HT1080 (cell line): ENCODE data around the gene RPL39L. TPM values are rescaled to one million over a fixed set of nuclear protein-coding genes. Genes with fewer than 3 reads are reported as not detected.
A peak's percentile ranks its signal among the peaks of the same experiment; 100 is the strongest.

Source experiments
- DNase-seq: peaks from one replicate; pipeline ENCODE4 v3.0.0-alpha.2; 2015; ENCODE audit warnings: low read depth
- total RNA-seq: library from RNA; depleted of rRNA; stranded (reverse); fragments of >200 nt; shearing (Covaris generic); gene quantifications from 2 replicates; pipeline ENCODE4 v1.2.3, GENCODE V29; 2014

RPL39L gene
- total RNA-seq, 1 experiment from 2014 or later: not detected

- peak; percentile 70 for DNase-seq
These were observed 37.9 kb downstream of the RPL39L start for GRCh38 chr3:187101184-187102072.

DNA sequence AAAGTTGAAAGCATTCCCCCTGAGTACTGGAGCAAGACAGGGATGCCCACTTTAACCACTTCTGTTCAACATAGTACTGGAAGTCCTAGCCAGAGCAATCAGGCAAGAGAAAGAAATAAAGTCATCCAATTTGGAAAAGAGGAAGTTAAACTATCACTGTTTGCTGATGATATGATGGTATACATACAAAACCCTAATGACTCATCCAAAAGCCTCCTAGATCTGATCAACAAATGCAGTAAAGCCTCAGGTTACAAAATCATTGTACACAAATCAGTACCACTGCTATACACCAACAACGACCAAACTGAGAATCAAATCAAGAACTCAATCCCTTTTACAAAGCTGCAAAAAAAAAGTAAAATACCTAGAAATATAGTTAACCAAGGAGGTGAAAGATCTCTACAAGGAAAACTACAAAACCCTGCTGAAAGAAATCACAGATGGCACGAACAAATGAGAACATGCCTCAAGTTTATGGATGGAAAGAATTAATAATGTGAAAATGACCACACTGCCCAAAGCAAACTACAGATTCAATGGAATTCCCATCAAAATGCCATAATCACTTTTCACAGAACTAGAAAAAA is 40.3 kb downstream of the RPL39L start:
- no peak for DNase-seq

GRCh38 chr3:187093320-187093719 is 46.0 kb downstream of the RPL39L start:
- no peak for DNase-seq

DNA sequence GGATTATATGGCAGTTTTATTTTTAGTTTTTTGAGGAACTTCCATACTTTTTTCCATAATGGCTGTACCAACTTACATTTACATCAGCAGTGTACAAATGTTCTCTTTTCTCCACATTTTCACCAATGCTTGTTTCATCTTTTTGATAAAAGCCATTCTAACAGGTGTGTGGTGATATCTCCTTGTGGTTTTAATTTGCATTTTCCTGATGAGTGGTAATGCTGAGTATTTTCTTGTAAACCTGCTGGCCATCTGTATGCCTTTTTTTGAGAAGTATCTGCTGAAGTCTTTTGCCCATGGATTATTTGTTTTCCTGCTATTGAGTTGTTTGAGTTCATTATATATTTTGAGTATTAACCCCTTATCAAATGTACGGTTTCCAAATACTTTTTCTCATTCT is 50.6 kb downstream of the RPL39L start:
- DNase-seq: no peak

DNA sequence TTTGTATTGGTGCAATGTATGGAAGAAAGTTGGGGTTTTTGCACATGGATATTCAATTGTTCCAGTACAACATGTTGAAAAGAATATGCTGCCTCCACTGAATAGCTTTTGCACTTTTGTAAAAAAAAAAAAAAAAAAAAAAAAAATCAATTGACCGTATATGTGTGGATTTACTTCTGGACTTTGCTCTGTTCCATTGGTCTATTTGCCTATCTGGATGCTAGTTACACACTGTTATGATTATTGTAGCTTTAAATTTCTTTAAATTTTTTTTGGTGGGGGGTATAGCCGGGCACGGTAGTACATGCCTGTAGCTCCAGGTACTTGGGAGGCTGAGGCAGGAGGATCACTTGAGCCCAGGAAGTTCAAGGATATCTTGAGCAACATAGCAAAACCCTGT is 52.5 kb downstream of the RPL39L start:
- DNase-seq: no peak

- DNase-seq: no peak
These were observed 53.4 kb downstream of the RPL39L start for GRCh38 chr3:187085933-187086332.

- no peak for DNase-seq
These were observed 54.2 kb downstream of the RPL39L start for GRCh38 chr3:187085021-187085666.

DNA sequence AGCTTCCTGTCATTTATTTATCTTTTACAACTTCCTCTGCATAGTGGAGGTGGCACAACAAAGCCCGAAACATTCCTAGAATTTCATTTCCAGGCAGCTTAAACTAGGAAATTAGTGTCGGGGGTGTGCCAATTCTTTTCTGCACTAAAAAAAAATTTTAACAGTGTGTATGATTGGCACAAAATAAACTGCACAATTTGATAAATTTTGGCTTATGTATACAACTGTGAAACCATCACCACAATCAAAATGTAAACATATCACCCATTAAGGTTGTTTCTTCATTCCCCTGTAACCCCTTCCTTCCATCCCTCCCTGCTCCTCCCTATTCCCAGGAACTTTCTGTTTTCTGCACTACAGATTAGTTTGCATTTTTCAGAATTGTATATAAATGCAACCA is 54.7 kb downstream of the RPL39L start:
- DNase-seq: no peak

DNA sequence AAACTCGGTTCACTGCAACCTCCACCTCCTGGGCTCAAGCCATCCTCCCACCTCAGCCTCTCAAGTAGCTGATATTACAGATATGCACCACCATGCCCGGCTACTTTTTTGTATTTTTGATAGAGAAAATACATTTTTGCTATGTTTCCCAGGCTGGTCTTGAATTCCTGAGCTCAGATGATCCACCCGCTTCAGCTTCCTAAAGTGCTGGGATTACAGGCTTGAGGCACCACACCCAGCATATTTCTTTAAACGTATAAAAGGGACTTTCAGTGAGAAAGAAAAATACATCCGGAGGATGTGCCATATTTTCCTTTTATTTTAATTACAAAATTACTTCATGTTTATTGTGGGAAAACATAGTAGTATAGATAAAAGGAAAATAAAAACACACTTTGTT is 55.2 kb downstream of the RPL39L start:
- DNase-seq: no peak

DNA sequence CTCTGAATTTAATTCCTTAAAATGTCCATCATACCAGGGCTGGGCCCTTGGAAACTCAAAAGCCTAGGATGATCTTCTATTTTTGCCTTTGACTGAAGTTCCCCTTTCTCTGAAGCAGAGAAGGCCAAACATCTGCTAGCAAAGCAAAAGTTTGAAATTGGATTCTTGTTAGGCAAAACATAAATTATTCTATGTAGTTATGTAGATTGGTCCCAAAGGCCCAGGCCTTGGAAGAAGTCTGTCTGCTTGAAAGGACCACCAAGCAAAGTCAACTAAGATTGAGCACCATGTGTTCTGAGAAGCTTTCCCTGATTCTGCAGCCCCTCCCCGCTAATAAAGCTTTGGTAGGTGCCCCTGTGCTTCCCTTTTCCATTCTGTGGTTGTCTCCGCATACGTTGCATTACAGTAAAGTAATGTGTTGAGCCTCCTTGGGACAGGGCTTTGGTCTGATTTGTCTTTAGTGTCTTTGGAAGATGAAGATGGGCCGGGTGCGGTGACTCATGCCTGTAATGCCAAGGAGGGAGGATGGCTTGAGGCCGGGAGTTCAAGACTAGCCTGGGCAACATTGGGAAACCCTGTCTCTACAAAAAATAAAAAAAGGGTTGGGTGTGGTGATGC is 56.4 kb downstream of the RPL39L start:
- no peak for DNase-seq

DNA sequence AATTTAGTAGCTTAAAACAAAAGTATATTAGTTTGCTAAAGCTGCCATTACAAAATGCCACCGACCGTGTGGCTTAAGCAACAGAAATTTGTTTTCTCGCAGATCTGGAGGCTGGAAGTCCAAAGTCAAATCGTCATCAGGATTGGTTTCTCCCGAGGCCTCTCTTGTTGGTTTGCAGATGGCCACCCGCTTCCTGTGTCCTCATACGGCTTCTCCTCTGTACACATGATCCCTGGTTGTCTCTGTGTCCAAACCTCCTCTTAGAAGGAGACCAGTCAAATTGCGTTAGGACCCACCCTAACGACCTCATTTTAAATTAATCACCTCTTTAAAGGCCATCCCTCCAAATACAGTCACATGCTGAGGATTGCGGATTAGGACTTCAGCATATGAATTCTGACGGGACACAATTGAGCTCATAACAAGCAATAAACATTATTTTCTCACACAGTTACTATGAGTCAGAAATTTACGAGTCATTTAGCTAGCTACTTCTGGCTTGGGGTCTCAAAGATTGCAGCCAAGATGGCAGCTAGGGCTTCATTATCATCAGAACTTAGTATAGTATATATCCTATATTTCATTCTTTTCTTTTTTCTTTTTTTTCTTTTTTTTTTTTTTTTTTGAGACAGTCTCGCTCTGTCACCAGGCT is 58.4 kb downstream of the RPL39L start:
- DNase-seq: no peak

GRCh38 chr3:187079090-187080022 is 59.9 kb downstream of the RPL39L start:
- DNase-seq: no peak

DNA sequence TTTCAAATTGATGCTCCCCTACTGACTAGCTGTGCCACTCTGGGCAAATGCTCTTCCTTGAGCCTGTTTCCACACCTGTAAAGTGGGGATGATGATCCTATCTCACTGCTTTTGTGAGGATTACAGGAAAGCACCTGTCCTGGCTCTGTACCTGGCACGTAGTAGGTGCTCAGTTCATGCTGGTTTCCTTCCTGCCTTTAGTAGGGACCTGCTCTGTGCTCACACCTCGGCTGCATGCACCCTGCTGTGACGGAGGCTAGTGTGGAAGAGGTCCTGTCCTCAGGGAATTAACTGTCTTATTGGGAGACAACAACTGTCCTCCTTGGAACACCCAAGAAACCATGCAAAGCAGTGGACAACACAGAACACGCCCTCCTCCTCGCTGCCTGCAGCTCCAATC is 61.8 kb downstream of the RPL39L start:
- DNase-seq: no peak

- no peak for DNase-seq
These were observed 62.2 kb downstream of the RPL39L start for GRCh38 chr3:187077085-187077484.

GRCh38 chr3:187076297-187076696 is 63.0 kb downstream of the RPL39L start:
- no peak for DNase-seq

- DNase-seq: no peak
These were observed 64.5 kb downstream of the RPL39L start for GRCh38 chr3:187074846-187075245.

DNA sequence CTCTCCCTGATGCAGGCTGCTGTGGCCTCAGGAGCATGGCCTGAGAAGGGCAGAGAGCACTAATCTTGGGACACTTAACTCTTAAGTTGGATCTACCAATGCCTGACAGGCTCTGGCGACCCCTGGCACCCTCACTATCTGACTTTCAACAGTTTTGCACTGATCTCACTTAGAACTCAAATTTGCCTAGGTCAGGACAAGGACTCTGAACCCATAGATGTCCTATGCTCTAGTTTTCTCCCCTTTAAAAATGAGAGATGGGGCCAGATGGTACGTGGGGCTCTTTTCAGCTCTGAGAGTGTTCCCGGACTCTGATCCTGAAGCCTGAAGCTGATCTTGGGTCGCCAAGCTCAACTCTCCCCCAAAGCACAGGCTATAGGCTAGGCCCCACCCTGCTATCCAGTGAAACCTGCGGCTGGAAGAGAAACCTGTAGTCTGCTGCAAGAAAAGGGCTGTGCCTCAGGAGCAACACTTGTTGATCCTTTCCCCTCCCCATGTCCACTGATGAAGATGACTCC is 65.7 kb downstream of the RPL39L start:
- DNase-seq: no peak

DNA sequence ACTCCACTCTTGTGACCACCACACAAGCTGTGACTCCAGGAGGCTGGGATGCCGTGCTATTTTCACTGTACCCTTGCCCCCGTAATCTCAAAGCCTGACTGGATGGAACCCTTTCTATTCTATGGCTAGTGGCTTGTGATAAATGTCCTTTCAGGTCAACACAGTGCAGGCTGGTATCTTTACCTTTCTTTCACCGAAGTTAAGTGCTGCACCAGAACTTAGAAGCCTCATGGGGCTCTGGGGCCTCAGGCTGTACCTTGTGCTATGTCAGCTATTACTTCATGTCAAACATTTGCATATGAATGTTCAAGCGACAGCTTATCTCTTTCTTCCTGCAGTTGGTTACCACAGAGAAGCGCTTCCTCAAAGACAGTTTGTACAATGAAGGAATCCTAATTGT is 66.8 kb downstream of the RPL39L start:
- no peak for DNase-seq

DNA sequence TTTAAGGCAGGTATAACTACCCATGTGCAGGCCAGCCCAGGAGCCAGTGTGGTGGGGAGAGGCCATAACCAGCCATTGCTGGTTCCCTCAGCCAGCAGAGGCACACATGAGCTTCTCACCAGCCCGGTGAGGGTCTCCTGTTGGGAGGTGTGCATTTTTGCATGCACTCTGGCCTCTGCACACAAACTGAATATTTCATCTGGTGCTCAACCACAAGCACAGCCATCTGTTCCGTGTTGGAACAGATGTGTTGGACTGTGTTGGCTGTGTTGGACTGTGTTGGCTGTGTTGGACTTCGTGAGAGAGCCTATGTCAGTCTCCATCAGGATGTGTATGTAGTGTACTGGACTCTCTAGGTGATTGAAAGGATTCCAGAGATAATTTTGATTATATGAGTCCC is 67.2 kb downstream of the RPL39L start:
- DNase-seq: no peak
